ENCODE results near the gene PIGC.

PIGC gene

DNA sequence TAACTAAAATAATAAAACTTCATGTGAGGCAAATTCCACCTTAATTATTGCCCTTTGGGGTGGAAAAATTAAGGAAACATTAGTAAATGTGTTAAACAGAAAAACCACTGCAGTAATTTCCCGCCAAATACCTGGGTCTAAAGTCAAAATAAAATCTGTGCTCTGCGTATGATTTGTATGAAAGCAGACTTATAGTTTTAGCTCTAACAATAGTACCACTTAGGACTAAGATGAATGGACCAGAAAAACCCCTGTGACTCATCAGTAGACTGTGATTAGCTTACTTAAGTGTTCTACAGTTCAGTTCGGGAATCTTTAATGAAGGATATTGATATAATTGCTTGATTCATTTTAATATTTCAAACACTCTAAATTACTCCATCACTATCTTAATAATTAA, 46.6 kb downstream of the PIGC start:
- no peak for DNase-seq

GRCh38 chr1:172395576-172395975, 48.3 kb downstream of the PIGC start:
- no peak for DNase-seq

DNA sequence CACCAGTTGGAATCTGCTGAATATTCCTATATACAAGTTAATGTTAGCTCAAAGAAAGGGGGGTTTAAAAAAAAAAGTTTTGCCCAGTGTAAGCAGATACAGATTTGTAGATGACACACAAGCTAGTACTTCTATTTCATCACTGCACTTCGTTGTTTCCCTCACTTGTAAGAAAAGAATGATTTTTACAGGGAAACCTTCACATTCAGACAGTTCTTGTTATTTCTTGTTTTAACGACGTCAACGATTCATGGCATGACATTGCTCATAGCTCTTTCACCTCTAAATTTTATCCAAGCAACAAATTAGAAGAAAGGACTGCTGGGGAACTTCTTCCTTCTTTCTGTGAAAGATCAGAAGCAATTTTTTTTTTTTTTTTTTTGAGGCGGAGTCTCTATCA, 49.1 kb downstream of the PIGC start:
- DNase-seq: no peak

GRCh38 chr1:172394141-172394751, 49.6 kb downstream of the PIGC start:
- DNase-seq: no peak

GRCh38 chr1:172393354-172393753, 50.5 kb downstream of the PIGC start:
- no peak for DNase-seq

DNA sequence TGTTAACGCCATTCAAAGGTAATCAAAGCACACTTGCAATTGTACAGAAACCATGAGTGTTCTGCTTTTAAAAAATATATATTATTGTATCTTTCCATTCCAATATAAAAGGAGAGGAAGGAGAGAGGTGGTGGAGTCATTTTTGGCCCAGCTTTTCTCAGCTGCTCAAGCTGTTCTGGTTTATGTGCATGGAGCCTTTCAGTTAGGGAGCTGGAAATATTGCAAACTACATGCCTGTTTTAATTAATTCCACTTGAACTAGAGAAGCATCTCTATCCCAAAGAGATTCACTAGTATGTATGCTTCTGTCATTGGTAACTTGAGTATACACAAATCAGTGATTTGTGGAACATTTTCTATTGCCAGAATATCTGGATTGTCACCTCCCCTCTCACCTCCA, 51.9 kb downstream of the PIGC start:
- DNase-seq: no peak

Measured in NCI-H187 treated with DMSO at 0.1 percent for 48 hours (cell line).